HFF-Myc (cell line): ENCODE measurements around the gene DRGX.

Experiments used
- DNase-seq: peaks from one replicate; pipeline ENCODE4 v3.0.0-alpha.2; 2011; ENCODE audit warnings: low read depth; ENCODE audit errors: extremely low read depth
- H3K4me3 ChIP-seq: replicated peaks from 2 replicates; pipeline ENCODE4 v1.5.1; 2011; ENCODE audit warnings: low read depth, mild to moderate bottlenecking, control low read depth, low read length
- CTCF ChIP-seq: IDR thresholded peaks from 2 replicates; pipeline ENCODE4 v1.5.1; 2012; ENCODE audit warnings: mild to moderate bottlenecking, low read depth, low read length, control low read depth; ENCODE audit errors: missing control alignments

The DRGX gene

GRCh38 chr10:49417311-49418052 lies 21.6 kb upstream of the DRGX start:
- TF ChIP-seq CTCF, result no peak
- H3K4me3 ChIP-seq, result no peak overlapping the region
- DNase-seq, result no peak

GRCh38 chr10:49415846-49416245 lies 20.0 kb upstream of the DRGX start:
- no peak for DNase-seq
- H3K4me3 ChIP-seq, result no peak overlapping the region
- TF ChIP-seq CTCF, result no peak

GRCh38 chr10:49415109-49415508 lies 19.2 kb upstream of the DRGX start:
- no peak for DNase-seq
- no peak for TF ChIP-seq CTCF

DNA sequence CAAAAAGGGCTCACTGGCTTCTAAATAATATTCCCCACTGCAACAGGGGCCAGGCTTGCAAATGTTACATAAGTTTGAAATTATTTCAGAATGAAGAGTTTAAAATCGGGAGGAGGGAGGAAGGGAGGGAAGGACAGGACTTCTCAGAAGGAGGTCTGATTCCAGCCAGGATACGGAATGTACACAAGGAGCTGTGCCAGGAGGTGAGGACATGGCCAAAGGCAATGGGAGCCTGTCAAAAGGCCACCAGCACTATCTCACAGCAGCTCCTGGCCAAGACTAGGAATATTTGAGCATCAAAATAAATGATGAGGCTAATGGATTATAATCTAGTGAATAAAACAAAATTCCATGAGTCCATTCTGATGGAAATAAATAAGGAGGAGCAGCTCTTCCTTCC lies 18.6 kb upstream of the DRGX start:
- no peak overlapping the region for H3K4me3 ChIP-seq
- DNase-seq, result no peak
- TF ChIP-seq CTCF, result no peak

More at GRCh38 chr10:49415109-49415508, 19.2 kb upstream of the DRGX start:
- no peak overlapping the region for H3K4me3 ChIP-seq

- DNase-seq, result no peak
- H3K4me3 ChIP-seq, result no peak overlapping the region
- no peak for TF ChIP-seq CTCF
Observed at GRCh38 chr10:49412571-49412970, 16.7 kb upstream of the DRGX start.

GRCh38 chr10:49410365-49411074 lies 14.6 kb upstream of the DRGX start:
- no peak overlapping the region for H3K4me3 ChIP-seq
- TF ChIP-seq CTCF, result no peak
- no peak for DNase-seq

DNA sequence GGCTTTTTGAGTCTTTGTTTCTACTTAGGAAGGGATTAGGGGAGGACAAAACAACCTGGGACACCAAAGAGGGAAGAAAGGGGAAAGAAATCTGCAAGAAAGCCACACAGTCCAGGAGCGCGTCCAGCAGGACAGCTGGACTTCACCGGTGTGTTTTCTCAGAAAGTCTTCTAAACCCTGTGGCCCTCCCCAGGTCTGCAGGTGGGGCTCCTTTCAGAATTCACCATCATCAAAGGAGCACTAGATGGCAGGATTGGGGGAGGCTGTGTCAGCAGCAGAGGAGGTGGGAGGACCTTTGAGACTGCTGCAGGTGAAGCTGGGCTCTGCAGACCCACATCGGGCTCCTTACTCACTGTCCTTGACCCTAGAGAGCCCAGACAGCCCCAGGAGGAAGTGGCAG lies 13.9 kb upstream of the DRGX start:
- no peak for DNase-seq
- no peak for TF ChIP-seq CTCF
- H3K4me3 ChIP-seq, result no peak overlapping the region
